ENCODE data around the gene RHOBTB1.
A peak's percentile ranks its signal among the peaks of the same experiment; 100 is the strongest.
"Not testable (repeated sequence)": the region's sequence is repeated elsewhere in the genome, so short reads cannot be mapped to it uniquely, and the experiment has no call there.

The RHOBTB1 gene

DNA sequence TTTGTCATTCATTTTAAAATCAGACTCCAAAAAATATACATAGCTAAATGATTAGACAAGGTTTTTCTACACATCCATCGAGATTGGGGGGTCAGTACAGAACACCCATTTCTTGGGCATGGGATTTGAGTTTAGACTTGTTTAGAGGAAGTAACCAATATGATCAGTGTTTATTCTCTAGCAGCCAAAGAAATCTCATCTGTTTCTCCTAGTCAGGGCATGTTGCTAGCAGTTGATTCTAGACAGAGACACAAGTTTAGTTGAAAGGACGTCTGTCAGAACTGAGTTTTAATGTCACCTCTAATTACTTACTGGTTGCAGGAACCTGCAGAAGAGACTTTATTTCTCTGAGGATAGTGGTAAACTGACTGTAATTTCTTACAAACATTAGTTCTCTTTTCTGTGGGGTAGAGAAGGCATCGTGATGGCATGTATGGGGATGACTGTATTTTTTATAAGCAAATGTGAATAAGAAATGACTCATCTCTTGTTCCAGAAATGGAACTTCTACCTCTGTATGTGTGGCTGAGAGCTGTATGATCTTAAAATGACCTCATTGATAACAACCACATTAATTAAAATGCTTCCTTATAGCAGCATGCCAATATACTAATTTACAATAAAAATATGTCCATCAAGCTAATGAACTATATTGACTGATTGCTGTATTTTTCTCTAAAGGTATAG, 30.6 kb upstream of the RHOBTB1 start:
- peak overlapping the region; percentile 89; the same call in 1 of the 2 replicates for H3K27ac ChIP-seq
- no peak for TF ChIP-seq CTCF (IDR thresholded peaks at IDR 0.05)
- TF ChIP-seq ZFX (IDR thresholded peaks at IDR 0.05; ENCODE audit: borderline replicate concordance) = no peak

DNA sequence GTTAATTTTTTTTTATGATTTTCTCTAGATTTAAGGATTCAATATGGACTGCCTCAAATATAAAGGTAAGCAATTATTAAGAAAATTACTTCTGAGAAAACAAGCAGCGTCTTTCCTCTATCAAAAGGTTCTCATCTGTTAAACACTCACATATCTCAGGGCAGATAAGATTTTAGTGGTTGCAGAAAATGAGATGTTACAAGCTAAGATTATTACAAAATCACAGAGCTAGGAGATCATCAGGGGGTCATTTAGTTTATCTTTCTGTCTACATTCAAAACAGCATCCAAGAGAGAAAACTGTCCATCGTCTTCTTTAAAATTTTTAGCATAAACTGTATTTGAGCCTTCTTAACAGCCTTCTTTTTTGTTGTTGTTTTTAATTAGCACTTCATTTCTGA, 29.1 kb upstream of the RHOBTB1 start:
- no peak for TF ChIP-seq CTCF (IDR thresholded peaks at IDR 0.05)
- no peak for TF ChIP-seq ZFX (IDR thresholded peaks at IDR 0.05; ENCODE audit: borderline replicate concordance)
- H3K27ac ChIP-seq = no peak overlapping the region

GRCh38 chr10:60972181-60972580, 28.2 kb upstream of the RHOBTB1 start:
- H3K27ac ChIP-seq = not testable (repeated sequence)

- H3K27ac ChIP-seq = no peak overlapping the region
- TF ChIP-seq ZFX (IDR thresholded peaks at IDR 0.05; ENCODE audit: borderline replicate concordance) = no peak
- no peak for TF ChIP-seq CTCF (IDR thresholded peaks at IDR 0.05)
Observed at GRCh38 chr10:60970526-60970925, 26.5 kb upstream of the RHOBTB1 start.

DNA sequence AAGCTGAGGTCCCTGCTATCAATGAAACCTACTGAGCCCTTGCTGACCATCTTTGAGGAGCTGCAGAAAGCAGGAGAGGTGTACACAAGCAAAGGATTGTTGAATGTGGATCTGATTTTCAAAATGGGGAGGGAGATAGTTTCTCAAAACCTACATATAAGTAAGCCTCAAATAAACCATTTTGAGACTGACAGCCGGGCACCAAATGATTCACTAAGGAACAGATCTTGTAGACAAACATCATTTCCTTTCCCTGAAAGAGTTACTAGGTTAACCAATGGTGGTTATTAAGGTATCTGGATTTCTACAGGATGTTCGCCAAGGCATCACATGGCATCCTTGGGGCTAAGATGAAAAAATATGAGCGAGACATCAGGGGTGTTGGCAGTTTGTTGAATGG, 24.5 kb upstream of the RHOBTB1 start:
- no peak overlapping the region for H3K27ac ChIP-seq
- TF ChIP-seq CTCF (IDR thresholded peaks at IDR 0.05) (no peak), ZFX (IDR thresholded peaks at IDR 0.05; ENCODE audit: borderline replicate concordance) (no peak)

DNA sequence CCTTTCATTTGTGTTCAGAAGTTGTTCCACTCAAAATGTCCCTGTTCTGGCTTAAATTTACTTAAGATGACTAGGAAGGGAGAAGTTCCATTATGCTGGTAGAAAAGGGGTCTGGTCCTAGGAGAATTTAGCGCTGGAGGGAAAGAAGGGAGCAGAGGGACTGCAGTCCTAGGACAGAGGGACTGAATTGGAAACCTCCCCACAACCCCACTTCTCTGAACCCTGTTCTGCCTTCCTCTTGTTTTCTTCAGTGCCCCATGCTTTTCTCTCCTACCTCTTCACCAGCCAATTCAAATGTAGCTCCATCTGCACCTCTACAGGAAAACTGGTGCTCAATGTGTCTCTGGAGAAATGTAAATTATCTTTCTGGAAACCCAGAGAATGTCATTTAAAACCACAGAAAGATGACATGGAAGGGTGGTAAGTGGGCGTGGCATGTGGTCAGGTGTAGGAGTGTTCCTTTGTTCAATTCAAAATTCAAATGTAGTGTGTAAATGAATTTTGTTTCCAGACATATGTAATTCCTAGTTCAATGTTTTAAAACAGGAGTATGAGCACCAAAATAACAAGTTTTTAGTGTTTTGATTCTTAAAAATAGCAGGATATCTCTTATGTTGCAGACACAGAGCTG, 24.0 kb upstream of the RHOBTB1 start:
- TF ChIP-seq ZFX (IDR thresholded peaks at IDR 0.05; ENCODE audit: borderline replicate concordance) = no peak
- no peak for TF ChIP-seq CTCF (IDR thresholded peaks at IDR 0.05)
- H3K27ac ChIP-seq = peak overlapping the region; percentile 51

- peak overlapping the region; percentile 51 for H3K27ac ChIP-seq
- no peak for TF ChIP-seq CTCF (IDR thresholded peaks at IDR 0.05)
- no peak for TF ChIP-seq ZFX (IDR thresholded peaks at IDR 0.05; ENCODE audit: borderline replicate concordance)
Observed at GRCh38 chr10:60967260-60967659, 23.3 kb upstream of the RHOBTB1 start.

Data from 22Rv1 (cell line).